ENCODE data around the gene ANGPTL4.

The ANGPTL4 gene

DNA sequence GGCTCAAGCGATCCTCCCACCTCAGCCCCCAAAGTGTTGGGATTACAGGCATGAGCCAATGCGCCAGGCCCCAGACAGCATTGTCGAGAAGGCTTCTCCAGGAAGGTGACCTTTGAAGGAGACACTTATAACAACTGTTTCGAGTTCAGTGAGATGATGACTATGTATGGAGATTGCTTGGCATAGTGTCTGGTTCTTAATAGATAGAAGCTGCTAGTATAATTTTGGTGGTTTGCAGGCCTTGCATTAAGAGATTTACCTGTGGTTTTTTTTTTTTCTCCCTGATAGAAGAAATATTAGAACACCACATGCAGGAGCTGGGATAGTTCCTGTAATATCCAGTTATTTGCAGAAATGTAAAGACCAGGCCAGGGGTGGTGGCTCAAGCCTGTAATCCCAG lies 52.8 kb downstream of the ANGPTL4 start:
- 96% methylated on average over 4 of the region's 4 CpGs for WGBS
- Histone ChIP-seq H4K8ac (ENCODE audit: low read length) (no peak overlapping the region), H2BK15ac (ENCODE audit: low read depth, poor library complexity, severe bottlenecking) (no peak overlapping the region), H2BK5ac (ENCODE audit: low read depth, low read length, poor library complexity, severe bottlenecking) (no peak overlapping the region), H3K27ac (ENCODE audit: low read length, poor library complexity, severe bottlenecking) (no peak overlapping the region), H3K36me3 (ENCODE audit: control insufficient read depth in 1 of 2, insufficient read depth in 2 of 2, low read depth in 1 of 2, low read length in 2 of 2) (peaks cover 4% of the 10 kb centered on the region in 2 experiments), H3K79me1 (replicated peaks; ENCODE audit: low read length, poor library complexity, severe bottlenecking) (peaks cover 7% of the 10 kb centered on the region), H3K27me3 (ENCODE audit: control insufficient read depth in 1 of 2, insufficient read depth in 1 of 2, low read length in 2 of 2) (no peaks in the 10 kb centered on the region), H2BK120ac (ENCODE audit: low read depth, low read length) (no peak overlapping the region), H2AFZ (ENCODE audit: low read depth, low read length) (no peak overlapping the region), H3K4me3 (ENCODE audit: insufficient read depth in 1 of 2, low read depth in 1 of 2, low read length in 2 of 2) (no peak overlapping the region), H3K18ac (ENCODE audit: low read depth in 1 of 2, low read length in 2 of 2) (no peak overlapping the region), H3K14ac (ENCODE audit: low read length in 2 of 2) (no peak overlapping the region), H3K4me1 (ENCODE audit: control insufficient read depth, insufficient read depth, low read depth, low read length) (peaks cover 11% of the 10 kb centered on the region), H3K9me3 (ENCODE audit: control insufficient read depth, low read length) (no peaks in the 10 kb centered on the region), H3K23ac (ENCODE audit: low read length in 2 of 2) (no peak overlapping the region), H2BK12ac (ENCODE audit: low read length in 2 of 2) (no peak overlapping the region), H3K9ac (ENCODE audit: low read length) (no peak overlapping the region), H3K4me2 (ENCODE audit: low read length, poor library complexity, severe bottlenecking) (no peak overlapping the region), H2AK5ac (ENCODE audit: low read length, severe bottlenecking) (no peak overlapping the region), H3K4ac (ENCODE audit: low read depth in 1 of 2, low read length in 2 of 2) (no peak overlapping the region), H4K91ac (ENCODE audit: low read length) (no peak overlapping the region)
- DNase-seq: no peak

DNA sequence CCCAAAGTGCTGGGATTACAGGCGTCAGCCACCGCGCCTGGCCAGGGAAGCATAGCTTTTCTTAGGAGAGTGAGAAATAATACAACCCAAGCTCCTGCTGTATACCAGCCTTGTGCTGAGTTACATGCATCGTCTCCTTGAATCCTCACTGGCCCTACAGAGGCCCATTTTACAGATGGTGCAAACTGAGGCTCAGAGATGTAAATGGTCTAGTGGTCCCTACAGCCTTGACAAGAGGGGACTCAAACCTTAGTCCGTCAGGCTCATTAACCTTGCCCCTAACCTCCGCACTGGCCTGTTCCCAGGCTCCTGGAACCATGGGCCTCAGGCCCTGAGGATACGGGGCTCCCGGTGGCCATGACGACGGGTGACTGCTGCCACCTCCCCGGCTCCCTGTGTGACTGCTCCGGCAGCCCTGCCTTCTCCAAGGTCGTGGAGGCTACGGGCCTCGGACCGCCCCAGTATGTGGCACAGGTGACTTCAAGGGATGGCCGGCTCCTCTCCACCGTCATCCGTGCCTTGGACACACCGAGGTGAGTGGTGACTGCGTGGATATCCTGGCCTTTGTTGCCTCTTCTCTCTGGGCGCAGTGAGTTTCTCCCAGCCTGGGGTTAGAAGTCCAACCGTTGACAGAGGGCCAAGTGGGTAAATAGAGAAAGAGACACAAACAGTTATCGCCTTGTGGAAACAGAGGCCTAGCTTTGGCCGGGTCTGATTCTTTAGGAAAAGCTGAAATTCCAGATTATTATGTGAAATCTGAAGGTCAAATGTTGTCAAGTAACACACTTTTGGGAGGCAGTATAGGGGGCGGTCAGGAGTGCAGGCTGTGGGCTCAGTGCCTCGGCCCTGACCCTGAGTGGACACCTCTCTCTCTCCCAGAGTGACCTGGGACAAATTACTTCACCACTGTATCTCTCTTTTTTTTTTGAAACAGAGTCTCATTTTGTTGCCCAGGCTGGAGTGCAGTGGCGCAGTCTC lies 57.8 kb downstream of the ANGPTL4 start:
- H4K8ac ChIP-seq (ENCODE audit: low read length): no peak overlapping the region
- no peaks in the 10 kb centered on the region for H3K9me3 ChIP-seq (ENCODE audit: control insufficient read depth, low read length)
- H3K79me1 ChIP-seq (replicated peaks; ENCODE audit: low read length, poor library complexity, severe bottlenecking): peaks cover 4% of the 10 kb centered on the region

DNA sequence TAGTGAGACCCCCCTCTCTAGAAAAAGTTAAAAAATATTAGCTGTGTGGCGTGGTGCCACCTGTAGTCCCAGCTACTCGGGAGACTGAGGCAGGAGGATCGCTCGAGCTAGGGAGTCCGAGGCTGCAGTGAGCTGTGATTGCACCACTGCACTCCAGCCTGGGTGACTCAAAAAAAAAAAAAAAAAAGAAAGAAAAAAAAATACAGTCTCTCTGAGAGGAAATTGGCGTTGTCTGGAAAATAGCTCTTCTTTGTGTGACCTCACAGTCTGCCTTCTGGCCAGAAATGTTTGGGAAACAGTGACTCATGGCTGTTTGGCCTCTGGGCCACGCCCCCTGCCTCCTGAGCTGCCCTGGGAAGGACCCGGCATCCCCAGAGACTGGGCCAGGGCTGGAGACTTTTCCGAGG lies 59.9 kb downstream of the ANGPTL4 start:
- Histone ChIP-seq H3K4me3 (ENCODE audit: insufficient read depth in 1 of 2, low read depth in 1 of 2, low read length in 2 of 2) (peak overlapping the region in 1 of 2 experiments; percentile 57), H2AK5ac (ENCODE audit: low read length, severe bottlenecking) (no peak overlapping the region)

More for the DNA sequence above, 57.8 kb downstream of the ANGPTL4 start:
- Histone ChIP-seq H2BK120ac (ENCODE audit: low read depth, low read length) (no peak overlapping the region), H3K23ac (ENCODE audit: low read length in 2 of 2) (no peak overlapping the region), H3K18ac (ENCODE audit: low read depth in 1 of 2, low read length in 2 of 2) (no peak overlapping the region), H3K4me1 (ENCODE audit: control insufficient read depth, insufficient read depth, low read depth, low read length) (peaks cover 16% of the 10 kb centered on the region), H3K9ac (ENCODE audit: low read length) (no peak overlapping the region), H2BK5ac (ENCODE audit: low read depth, low read length, poor library complexity, severe bottlenecking) (no peak overlapping the region), H2AK5ac (ENCODE audit: low read length, severe bottlenecking) (no peak overlapping the region), H4K91ac (ENCODE audit: low read length) (no peak overlapping the region), H3K4ac (ENCODE audit: low read depth in 1 of 2, low read length in 2 of 2) (no peak overlapping the region), H3K27me3 (ENCODE audit: control insufficient read depth in 1 of 2, insufficient read depth in 1 of 2, low read length in 2 of 2) (no peaks in the 10 kb centered on the region), H2BK12ac (ENCODE audit: low read length in 2 of 2) (no peak overlapping the region), H3K27ac (ENCODE audit: low read length, poor library complexity, severe bottlenecking) (no peak overlapping the region), H2BK15ac (ENCODE audit: low read depth, poor library complexity, severe bottlenecking) (no peak overlapping the region), H3K36me3 (ENCODE audit: control insufficient read depth in 1 of 2, insufficient read depth in 2 of 2, low read depth in 1 of 2, low read length in 2 of 2) (peaks cover 11 to 13% of the 10 kb centered on the region in 2 experiments), H3K14ac (ENCODE audit: low read length in 2 of 2) (no peak overlapping the region), H3K4me2 (ENCODE audit: low read length, poor library complexity, severe bottlenecking) (no peak overlapping the region), H2AFZ (ENCODE audit: low read depth, low read length) (no peak overlapping the region), H3K4me3 (ENCODE audit: insufficient read depth in 1 of 2, low read depth in 1 of 2, low read length in 2 of 2) (no peak overlapping the region)
- 96% methylated on average over 24 of the region's 28 CpGs for WGBS
- no peak for DNase-seq

More for the DNA sequence above, 59.9 kb downstream of the ANGPTL4 start:
- Histone ChIP-seq H4K8ac (ENCODE audit: low read length) (no peak overlapping the region), H3K9me3 (ENCODE audit: control insufficient read depth, low read length) (no peaks in the 10 kb centered on the region), H3K27me3 (ENCODE audit: control insufficient read depth in 1 of 2, insufficient read depth in 1 of 2, low read length in 2 of 2) (no peaks in the 10 kb centered on the region), H3K27ac (ENCODE audit: low read length, poor library complexity, severe bottlenecking) (peak overlapping the region; percentile 74), H2BK5ac (ENCODE audit: low read depth, low read length, poor library complexity, severe bottlenecking) (no peak overlapping the region), H3K36me3 (ENCODE audit: control insufficient read depth in 1 of 2, insufficient read depth in 2 of 2, low read depth in 1 of 2, low read length in 2 of 2) (peaks cover 13% of the 10 kb centered on the region in 2 experiments), H3K4ac (ENCODE audit: low read depth in 1 of 2, low read length in 2 of 2) (no peak overlapping the region), H3K9ac (ENCODE audit: low read length) (peak overlapping the region; percentile 86), H2BK12ac (ENCODE audit: low read length in 2 of 2) (no peak overlapping the region), H3K4me1 (ENCODE audit: control insufficient read depth, insufficient read depth, low read depth, low read length) (peaks cover 13% of the 10 kb centered on the region), H3K18ac (ENCODE audit: low read depth in 1 of 2, low read length in 2 of 2) (peak overlapping the region; percentile 61 to 85), H3K79me1 (replicated peaks; ENCODE audit: low read length, poor library complexity, severe bottlenecking) (peaks cover 4% of the 10 kb centered on the region), H2BK15ac (ENCODE audit: low read depth, poor library complexity, severe bottlenecking) (no peak overlapping the region), H3K4me2 (ENCODE audit: low read length, poor library complexity, severe bottlenecking) (no peak overlapping the region), H3K14ac (ENCODE audit: low read length in 2 of 2) (no peak overlapping the region), H2BK120ac (ENCODE audit: low read depth, low read length) (no peak overlapping the region), H4K91ac (ENCODE audit: low read length) (no peak overlapping the region), H2AFZ (ENCODE audit: low read depth, low read length) (no peak overlapping the region), H3K23ac (ENCODE audit: low read length in 2 of 2) (no peak overlapping the region)
- DNase-seq: peak; percentile 99
- WGBS: 7% methylated on average over 9 of the region's 9 CpGs

Data from mesenchymal stem cell (in vitro differentiated cells and primary cell).